GM18909 (cell line): Measurements from ENCODE around the gene SLC6A8.

Experiments used
- ATAC-seq: cut with Tn5 transposase; IDR thresholded peaks from one replicate; pipeline ENCODE4 v1.9.1; 2021; ENCODE audit warnings: mild to moderate bottlenecking; ENCODE audit not compliant: unreplicated experiment, poor library complexity

The SLC6A8 gene

GRCh38 chrX:153647461-153648357, 40.0 kb upstream of the SLC6A8 start:
- no peak for ATAC-seq

DNA sequence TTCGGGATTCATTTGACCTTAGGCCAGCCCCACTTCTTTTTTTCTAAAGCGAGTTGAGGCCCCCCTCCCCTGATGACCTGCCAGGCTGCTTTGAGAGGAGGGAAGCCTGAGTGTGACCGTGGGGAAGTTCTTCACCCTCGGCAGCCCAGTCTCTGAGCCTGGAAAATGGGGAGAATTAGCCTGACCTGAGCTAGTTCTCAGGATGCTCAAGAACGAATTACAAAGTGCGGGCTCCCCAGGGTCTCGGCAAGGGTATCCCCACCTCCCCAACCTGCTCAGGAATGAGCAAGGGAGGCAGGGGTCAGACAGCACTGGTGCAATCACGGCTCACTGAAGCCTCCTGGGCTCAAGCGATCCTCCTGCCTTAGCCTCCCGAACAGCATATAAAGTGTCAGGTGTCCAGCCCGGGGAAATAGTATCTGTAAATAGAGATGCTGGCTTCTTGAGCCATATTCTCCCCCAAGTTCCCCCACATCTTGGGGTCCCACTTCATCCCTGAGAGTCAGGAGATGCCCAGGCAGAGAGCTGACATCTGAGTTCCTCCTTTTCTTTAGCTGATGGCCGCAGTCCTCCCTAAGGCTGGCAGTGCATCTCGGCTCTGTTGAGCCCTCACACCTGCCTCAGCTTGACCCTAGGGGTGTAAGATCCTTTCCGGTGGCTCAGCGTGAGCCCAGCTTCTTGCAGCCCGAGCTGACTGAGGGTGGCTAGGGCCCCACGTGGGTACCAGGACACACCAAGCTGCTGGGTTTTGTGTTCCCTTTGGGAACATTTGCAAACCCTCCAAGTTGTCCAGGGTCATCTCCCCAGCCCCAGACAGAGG, 39.2 kb upstream of the SLC6A8 start:
- ATAC-seq, result no peak

DNA sequence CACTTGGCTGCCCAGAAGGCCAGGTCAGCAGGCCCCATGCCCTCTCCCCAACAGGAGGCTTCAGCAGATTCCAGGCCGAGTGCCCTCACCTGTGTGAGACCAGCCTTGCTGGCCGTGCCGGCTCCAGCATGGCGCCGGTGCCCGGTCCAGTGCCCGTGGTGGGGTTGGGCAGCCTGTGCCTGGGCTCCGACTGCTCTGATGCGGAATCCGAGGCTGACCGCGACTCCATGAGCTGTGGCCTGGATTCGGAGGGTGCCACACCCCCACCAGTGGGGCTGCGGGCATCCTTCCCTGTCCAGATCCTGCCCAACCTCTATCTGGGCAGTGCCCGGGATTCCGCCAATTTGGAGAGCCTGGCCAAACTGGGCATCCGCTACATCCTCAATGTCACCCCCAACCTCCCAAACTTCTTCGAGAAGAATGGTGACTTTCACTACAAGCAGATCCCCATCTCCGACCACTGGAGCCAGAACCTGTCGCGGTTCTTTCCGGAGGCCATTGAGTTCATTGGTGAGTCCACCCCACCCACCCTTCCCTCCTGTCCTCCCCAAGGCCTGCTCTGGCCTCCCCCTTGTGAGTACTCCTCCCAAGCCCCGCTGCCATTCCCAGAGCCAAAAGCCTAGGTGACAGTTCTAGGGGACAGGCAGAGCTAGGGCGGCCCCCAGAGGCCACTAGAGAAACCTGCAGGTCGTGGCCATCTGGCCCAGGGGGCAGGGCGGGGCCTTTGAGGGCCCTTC, 38.4 kb upstream of the SLC6A8 start:
- no peak for ATAC-seq

- ATAC-seq, result no peak
Measured at GRCh38 chrX:153649915-153650782, 37.6 kb upstream of the SLC6A8 start.

- no peak for ATAC-seq
Measured at GRCh38 chrX:153650959-153651358, 36.8 kb upstream of the SLC6A8 start.

DNA sequence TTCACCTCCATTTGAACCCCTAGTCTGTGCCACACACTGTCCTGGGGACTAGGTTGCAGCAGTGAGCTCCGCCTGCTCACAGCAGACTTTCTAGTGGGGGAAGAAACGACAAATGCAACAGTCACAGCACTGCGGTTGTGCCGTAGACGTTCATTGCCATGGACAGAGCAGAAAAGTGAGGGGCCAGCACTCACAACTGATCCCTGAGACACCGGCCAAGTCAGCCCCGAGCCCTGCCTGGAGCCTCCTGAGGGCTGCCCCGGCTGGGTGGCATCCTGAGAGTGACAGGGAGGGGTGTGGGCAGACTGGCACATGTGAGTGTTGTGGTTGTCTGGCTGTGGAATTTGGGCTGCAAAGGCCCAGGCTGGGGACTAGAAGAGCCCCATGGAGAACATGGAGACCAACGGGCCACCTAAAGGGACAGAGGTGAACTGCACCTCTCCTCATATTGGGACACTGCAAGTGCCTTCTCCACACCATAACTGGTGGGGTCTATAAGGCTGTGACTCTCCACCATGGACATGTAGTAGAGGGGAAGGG, 36.1 kb upstream of the SLC6A8 start:
- ATAC-seq, result no peak

- no peak for ATAC-seq
Measured at GRCh38 chrX:153653556-153653955, 34.2 kb upstream of the SLC6A8 start.

GRCh38 chrX:153657161-153657560, 30.6 kb upstream of the SLC6A8 start:
- ATAC-seq, result no peak

DNA sequence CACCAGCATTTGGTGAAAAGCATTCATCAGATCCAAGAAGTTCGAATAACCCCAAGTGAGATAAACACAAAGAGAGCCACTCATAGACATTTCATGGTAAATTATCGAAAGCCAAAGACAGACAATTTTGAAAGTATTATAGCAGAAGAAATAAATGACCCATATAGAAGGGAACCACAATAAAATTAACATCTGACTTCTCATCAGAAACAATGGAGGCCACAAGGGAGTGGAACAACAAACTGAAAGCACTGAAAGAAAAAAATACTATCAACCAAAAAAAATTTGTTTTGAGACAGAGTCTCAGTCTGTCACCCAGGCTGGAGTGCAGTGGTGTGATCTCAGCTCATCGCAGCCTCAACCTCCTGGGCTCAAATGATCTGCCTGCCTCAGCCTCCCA, 28.5 kb upstream of the SLC6A8 start:
- no peak for ATAC-seq

DNA sequence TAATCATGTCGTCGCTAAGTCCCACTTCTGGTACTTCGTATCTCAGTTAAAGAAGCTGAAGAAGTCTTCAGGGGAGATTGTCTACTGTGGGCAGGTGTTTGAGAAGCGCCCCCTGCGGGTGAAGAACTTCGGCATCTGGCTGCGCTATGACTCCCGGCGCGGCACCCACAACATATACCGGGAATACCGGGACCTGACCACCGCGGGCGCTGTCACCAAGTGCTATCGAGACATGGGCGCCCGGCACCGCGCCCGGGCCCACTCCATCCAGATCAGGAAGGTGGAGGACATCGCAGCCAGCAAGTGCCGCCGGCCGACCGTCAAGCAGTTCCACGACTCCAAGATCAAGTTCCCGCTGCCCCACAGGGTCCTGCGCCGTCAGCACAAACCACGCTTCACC, 25.5 kb upstream of the SLC6A8 start:
- no peak for ATAC-seq

DNA sequence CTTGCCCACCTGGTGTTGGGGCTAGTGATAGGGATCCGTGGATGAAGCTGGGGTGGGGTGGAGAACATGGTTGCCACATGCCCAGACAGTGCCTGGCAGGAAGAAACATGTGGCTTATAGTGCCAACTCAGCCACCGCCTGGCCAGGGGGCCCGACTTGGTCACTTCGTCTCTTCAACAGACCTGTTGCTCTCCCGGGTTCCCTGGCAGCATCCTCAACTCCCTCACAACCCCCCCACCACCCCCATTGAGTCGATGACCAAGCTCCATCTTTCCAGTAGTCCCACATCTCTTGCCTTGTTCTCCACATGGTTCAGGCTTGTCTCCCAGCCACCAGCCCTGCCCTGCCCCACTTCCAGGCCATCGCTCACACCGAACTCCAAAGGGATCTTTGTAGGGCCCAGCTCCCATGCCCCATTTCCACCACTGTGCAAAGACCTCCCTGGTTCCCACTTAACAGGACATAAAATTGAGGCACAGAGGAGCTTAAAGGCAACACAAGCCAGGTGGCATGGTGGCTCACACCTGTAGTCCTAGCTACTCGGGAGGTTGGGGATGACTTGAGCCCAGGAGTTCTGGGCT, 21.9 kb upstream of the SLC6A8 start:
- ATAC-seq, result no peak

- ATAC-seq, result no peak
Measured at GRCh38 chrX:153667281-153667955, 20.3 kb upstream of the SLC6A8 start.

GRCh38 chrX:153667956-153668396, 19.8 kb upstream of the SLC6A8 start:
- ATAC-seq, result peak; percentile 75

DNA sequence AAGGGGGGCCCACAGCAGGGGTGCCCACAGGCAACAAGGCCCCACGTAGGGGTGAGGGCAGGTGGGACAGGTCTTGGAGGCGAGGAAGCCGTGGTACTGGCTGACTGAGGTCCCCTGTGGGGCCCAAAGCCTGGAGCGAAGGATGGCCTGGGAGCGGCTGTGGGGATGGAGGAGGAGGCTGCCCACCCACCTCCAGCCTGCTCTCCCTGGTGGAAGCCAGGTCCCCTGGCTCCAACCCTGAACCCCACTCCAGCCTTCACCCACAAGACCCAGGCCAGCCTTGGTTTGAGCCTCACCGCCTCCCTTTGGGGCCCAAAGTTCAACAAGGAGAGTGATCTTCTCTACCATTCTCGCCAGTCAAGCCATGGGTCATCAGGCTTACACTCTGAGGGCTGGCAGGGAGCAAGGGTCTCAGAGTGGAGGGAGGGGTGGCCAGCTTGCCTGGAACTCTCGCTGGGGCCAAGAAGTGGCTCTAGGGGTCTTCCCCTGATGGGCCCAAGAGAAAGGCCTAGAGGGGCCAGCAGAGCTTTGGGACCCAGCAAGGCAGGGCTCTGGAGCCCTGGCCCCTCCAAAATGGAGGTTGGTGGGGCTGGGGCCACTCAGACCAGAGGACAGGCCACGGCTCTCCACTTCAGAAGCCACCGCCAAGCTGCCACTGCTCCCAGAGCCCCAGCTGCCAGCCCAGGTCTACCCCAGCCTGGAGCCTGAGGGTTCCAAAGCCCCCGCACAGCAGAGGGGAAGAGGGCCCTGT, 19.1 kb upstream of the SLC6A8 start:
- no peak for ATAC-seq

GRCh38 chrX:153669174-153669890, 18.4 kb upstream of the SLC6A8 start:
- ATAC-seq, result no peak

- ATAC-seq, result no peak
Measured at GRCh38 chrX:153669901-153670731, 17.6 kb upstream of the SLC6A8 start.
